Measurements from ENCODE around the gene PTGER3.
"Not testable (repeated sequence)": the region's sequence is repeated elsewhere in the genome, so short reads cannot be mapped to it uniquely, and the experiment has no call there.

The PTGER3 gene

DNA sequence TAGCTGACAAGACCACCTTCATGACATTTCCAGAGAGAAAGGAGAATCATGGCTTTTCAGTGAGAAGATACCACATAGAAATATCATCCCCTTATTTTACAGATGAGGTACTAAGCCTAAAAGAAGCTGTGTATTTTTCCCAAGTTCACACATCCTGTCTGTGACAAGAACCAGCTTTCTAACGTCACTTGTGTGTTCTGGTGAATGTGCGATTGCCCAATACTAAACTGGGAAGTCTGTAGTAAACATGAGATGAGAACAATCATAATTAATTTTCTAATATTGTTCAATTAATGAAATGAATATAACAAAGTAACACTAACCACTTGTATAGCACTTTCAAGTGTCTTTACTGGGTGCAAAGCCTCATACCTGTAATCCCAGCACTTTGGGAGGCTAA, 46.0 kb downstream of the PTGER3 start:
- no peak for DNase-seq

DNA sequence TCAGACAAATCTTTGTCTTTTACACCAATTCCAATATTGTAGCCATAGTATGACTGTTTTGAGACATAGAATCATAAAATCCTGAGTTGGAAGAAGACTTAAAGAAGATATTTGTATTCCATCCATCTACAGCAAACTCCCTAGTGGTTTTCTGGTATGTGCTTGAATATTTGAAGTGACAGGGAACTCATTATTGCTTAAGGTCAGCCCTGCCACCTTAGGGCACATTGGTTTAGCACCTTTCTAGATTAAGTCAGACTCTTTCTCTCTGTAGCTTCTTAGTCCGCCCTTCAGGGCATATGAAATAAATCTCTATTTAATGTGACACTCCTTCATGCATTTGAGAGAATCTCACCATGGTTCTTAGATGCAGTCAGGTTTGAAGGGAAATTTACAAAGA, 49.8 kb downstream of the PTGER3 start:
- no peak for DNase-seq

DNA sequence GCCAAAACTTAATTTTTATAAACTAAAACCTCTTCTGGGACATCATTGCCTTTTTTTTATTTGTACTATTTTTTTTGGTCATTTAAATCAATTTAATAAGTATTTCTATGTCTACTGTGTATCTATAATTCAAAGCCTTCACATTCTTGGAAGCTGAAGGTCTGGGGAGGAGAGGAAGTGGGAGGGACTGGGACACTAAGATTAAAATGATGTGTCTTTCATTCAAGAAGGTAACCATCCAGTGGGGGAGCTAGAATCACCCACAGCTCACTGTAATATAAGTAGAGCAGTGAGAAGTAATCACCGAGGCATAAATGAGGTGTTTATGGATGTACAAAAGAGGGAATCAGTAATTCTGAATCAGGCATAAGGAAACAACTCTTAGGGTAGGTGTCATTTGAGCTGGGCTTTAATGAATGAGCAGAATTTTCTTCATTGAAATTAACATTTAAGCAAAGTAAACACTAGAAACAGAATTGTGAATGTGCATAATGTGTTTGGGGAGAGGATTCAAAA, 52.8 kb downstream of the PTGER3 start:
- no peak for DNase-seq

DNA sequence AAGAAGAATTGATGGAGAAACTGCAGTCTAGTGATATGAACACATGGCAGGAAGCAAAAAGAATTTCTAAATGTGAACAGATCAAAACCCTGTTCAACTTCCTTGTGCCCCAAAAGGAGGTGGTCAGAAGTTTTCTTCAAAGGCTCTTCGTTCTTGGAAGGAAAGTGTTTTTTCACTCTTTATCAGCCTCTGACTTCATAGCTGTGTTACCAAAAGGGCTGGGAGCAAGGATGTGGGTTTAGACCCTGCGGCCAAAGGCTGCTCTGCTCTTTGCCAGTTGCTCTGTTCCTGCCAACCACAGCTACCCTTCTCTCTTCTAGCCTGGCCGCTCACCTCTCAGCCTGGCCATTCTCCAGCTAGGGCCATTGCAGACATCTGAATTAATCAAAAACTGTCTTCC, 53.8 kb downstream of the PTGER3 start:
- DNase-seq, result no peak

DNA sequence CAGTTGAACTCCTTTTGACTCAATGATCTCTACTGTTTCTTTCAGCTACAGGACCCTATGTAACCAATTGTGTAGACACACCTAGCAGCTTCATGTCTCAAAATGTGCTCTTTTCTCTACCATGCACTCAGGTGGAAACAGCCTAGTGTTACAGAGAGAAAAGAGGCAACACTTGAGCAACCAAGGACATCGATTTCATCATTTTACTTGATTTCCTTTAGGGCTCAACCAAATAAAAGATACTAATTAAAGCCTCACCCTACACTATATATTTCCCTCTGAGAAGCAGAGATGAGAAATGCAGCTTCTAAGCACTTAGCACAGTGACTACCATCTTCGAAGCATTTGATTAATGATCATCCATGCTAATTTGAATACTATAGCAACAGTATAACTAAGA, 55.1 kb downstream of the PTGER3 start:
- DNase-seq, result no peak

DNA sequence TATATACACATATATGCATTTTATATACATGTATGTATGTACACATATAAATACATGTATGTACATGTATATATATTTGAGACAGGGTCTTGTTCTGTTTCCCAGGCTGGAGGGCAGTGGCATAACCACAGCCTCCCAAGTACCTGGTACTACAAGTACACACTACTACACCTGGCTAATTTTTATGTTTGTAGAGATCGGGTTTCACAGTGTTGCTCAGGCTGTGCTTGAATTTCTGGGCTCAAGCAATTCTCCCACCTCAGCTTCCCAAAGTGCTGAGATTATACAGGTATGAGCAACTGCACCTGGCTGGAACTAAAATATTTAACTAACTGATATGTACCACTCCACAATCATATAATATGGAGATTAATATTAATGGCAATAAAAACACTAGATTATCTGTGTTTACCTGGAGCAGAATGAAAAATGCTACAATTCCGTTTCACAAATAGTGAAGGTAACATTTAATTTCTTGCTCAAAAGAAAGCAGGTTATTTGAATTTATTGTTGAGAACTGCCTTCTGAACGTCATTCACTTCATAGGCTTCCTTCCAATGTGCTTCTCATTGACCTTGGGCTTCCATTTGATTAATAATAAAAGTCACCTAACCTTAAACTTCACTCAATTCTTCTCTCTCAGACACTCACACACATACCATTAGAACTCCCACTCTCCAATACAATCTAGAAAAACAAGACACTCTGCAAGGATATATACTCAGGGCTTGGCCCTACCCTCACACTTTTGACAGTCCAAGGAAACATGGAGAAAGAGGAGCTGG, 57.0 kb downstream of the PTGER3 start:
- DNase-seq, result no peak

DNA sequence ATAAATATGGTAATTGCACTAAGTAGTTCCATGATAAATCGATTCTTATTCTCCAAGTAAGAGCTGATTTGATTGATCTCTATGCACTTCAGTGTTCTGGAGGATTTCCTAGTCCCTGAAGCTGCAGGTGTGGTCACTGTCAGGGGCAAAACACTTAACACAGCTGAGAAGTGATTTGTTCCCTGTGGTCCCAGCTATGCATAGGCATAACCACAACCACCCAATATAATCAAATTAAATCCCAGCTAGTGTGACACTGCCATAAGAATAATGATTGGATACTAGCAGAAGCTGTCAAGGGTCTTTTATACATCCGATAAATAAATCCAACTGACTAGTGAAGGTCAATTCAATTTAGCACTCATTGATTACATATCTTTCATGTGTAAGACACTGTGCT, 60.1 kb downstream of the PTGER3 start:
- no peak for DNase-seq

DNA sequence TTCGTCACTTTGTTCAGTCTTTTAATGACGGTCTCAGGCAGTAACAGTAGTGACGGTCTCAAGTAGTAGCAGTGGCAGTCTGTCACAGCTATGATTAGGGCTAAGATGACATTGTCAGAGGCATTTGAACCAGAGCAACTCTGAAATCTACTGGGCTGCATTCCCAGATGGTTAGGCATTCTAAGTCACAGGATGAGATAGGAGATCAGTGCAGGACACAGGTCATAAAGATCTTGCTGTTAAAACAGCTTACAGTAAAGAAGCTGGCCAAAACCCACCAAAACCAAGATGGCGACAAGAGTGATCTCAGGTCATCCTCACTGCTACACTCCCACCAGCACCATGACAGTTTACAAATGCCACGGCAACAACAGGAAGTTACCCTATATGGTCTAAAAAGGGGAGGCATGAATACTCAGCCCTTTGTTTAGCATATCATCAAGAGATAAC, 61.8 kb downstream of the PTGER3 start:
- not testable (repeated sequence) for DNase-seq

DNA sequence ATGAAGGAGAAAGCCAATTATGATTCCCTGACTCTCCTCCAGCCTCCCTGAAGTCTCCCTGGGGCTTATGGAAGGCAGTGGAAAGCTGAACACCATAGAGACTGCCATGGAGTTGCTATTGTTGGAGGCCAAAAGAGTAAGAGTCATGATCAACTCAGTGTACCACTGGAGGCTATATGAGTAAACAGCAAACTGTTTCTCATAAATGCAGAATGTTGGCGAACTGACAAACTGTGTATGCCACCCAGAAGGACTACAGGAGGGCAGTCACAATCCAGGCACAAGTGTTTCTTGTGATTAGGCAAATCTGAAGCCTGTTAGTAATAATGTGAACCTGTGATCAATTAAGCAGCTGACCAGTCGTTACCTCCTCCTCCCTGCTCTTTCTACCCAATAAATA, 62.3 kb downstream of the PTGER3 start:
- DNase-seq, result not testable (repeated sequence)

DNA sequence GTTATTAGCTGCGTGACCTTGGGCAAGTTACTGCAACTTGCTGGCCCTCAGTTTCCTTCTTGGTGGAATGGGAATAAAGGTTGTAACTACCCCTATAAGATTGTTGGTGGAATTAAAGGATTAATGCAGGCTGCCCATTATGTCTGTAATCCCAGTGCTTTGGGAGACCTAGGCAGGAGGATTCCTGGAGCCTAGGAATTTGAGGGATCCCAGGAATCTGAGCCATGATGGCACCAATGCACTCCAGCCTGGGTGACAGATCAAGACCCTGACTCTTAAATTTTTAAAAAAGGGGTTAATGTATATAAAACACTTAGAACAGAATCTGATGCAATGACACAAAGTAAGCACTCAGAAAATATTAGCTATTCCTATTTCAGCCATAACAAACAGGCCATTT, 67.3 kb downstream of the PTGER3 start:
- no peak for DNase-seq

DNA sequence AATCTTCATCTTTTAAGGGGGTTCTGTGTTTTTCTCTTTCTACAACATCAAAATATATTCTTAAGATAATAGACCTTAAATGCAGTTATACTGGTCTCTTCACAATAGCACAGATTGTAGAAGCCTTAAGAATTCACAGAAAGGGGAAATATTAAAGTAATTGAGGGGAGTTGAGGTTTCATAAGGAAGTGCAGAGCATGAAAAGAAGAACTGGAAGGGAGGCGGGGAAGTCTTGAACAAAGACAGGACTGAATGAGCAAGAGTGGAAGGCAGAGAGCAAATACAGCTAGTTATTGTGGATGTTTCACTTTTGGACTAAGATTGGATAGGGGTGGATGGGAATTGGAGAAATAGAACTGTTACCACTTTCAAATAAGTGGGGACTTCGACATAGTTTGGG, 67.7 kb downstream of the PTGER3 start:
- DNase-seq, result no peak

DNA sequence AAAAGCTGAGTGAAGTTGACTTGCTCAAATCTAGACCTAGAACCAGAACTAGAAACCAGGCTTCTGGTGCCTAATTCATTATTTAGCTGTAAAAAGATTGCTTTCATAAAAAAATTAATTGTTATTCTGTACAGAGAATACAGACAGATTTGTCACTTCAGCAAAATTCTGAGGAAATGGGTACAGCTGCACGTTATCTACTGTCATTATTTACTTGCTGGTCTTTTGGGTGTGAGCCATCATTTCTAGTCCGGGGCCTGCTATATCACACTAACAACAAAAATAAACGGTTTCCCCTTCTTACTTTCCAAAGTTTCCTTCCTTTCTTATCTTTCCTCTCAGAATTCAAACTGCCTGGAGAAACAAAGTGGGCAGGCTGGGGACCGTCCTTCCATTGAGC, 68.3 kb downstream of the PTGER3 start:
- no peak for DNase-seq

DNA sequence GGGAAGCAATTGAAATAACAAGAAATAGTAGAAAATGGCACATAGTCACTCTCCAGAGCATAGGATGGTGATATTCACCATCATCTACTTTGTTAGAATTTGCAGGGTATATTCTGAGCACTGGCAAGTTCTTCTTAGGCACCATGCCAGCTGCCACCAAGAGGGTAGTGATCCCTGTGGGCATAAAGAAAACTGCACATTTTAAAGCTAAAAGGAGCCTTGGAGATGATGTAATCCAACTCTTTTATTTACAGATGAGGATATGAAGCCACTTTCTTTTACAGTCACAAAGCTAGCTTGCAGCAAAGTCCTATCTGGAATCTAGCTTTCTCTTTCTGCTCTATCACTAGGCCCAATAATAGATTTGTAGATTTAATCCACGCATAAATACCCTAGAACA, 69.0 kb downstream of the PTGER3 start:
- no peak for DNase-seq

DNA sequence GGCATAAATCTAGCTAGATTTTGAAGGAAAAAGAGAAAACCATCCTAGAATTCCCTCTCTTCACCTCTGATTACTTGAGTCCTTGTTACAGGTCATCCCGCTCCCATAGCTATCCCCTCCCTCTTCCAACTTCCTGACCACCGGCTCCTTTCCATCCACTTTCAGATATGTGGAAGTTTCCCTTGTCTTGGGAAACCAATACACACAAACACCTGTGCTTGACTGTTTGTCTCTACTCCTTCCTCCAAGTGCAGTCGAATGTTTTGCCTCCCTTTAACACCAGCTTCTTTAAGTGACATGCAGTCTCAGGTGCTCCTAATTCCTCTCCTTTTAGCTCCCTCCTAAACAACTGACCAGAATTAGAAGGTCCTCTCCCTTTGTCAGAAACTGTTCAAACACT, 70.0 kb downstream of the PTGER3 start:
- DNase-seq, result no peak

DNA sequence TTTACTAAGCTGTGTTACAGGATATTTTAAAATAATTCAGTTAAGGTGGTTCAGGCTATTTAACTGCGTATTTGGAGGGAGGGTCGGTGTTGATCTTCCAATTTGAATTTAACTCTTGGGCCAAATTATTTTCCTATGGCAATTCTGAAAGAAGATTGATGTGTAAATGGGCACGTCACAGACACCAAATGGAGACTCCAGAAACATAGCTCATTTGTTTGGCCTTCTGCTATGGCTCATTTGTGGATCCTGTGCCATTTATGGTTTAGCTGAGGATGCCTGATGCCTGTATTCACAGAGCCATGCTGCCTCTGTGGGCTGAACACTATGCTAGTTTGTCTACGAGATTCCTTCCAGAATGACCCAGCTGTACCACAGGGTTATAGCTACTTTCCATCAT, 70.6 kb downstream of the PTGER3 start:
- DNase-seq, result no peak

DNA sequence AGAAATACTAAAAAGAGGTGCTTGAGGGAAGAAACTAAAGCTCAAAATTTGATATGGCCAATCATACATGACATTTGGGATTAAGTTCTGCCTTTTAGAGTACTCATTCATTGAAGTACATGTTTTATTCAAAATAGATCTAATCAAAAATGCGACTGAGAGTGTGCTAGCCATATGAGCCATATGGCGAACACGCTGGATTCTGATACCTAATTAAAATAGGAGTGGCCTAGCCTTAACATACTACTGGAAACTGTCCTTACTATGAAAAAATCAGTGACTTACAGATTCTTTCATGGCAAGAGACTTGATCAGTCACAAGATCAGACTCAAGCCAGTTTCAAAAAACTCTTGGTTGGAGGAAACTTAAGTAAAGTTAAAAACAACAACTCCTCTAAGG, 73.9 kb downstream of the PTGER3 start:
- no peak for DNase-seq

DNA sequence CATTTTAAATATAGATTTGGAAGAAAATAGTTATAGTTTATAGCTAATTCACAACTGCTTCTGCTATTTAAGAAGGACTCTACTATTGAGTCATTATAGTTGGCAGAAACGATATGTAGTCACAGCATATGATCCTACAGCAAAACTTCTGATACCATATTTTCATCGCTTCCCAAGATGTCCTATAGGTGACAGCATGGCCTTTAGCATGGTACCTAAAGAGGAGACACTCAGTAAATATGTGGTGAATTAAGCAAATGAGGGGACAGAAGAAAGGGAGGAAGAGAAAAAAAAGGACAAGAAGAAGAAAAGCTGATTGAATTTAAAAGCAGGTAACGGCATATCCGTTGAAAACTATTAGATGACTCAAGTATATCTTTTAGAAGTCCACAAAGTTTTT, 77.2 kb downstream of the PTGER3 start:
- no peak for DNase-seq

DNA sequence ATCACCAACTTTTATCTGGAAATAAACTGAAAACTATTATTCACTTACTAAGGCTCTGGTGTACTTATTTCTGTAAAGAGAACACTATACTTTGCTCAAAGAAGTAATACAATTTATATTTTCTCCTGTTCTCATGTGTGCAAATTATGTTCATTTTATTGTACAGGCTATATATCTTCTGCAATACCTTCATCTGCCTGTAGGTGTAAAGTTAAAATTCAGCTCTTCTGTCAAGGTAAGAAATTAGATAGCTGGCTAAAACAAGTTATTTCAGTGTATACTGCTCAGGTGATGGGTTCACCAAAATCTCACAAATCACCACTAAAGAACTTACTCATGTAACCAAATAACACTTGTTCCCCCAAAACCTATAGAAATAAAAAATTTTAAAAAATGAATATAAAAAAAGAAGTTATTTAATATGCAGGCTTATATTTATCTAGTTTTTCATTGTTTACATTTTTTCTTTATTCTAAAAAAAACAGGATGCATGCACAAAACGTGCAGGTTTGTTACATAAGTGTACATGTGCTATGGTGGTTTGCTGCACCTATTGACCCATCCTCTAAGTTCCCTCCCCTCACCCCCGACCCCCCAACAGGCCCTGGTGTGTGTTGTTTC, 81.5 kb downstream of the PTGER3 start:
- no peak for DNase-seq

DNA sequence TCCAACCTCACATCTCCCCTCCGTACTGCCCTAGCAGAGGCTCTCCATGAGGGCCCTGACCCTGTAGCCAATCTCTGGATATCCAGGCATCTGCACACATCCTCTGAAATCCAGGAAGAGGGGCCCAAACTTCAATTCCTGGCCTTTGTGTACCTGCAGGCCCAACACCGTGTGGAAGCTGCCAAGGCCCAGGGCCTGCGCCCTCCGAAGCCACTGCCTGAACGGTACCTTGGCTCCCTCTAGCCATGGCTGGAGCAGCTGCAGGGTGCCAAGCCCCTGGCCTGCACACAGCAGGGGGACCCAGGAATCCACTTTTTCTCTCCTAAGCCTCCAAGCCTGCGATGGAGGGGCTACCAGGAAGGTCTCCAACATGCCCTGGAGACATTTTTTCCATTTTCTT, 84.2 kb downstream of the PTGER3 start:
- DNase-seq, result no peak

DNA sequence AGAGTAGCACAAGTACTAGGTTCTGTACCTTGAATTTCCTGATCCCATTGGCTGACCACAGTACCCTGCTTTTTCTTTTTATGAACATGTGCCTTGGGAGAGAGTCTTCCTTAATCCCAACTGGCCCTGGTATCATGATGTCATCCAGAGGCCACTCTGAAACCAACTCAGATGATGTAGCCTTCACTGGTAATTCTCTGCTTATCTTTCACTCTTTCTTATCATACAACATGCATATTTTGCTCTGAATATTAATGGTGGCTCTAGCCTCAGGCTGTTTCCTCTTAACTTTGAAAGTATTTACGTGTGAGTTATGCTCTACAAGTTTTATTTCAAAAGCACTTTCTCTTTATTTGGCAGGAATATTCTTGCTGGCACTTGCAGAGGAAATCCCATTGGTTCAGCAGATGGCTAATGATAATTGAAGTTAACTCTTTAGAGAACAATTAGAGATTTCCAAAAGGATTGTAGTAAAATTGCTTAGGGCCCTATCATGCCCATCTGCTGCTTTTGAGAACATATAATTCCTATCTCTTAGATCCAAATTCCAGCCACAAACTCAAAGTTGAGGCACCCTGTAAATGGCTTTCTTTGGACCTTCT, 86.1 kb downstream of the PTGER3 start:
- DNase-seq, result no peak

DNA sequence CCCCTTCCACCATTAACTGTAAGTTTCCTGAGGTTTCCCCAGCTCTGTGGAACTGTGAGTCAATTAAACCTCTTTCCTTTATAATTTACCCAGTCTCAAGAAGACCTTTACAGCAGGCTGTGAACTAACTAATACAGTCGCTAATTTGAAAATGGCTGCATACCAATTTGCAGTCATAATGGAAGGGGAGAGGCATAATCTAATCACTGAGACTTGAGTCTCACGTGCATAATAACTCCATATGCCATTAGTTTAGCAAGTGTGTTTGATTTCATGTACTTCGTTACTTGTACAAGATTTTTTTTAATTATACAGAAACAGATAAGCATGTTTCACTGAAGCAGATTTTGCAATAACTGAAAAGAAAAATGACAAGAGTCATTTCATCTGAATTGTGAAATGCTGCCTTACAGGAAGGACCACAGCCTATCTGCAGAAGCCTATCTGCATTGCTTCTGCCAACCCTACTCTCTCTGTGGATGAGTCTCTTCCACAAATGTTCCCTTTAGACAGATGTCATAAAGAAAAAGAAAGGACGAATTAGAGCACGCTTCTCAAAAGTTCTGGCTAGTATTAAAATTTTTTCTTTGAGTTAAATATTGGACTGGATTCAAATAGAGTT, 99.1 kb downstream of the PTGER3 start:
- DNase-seq, result no peak

DNA sequence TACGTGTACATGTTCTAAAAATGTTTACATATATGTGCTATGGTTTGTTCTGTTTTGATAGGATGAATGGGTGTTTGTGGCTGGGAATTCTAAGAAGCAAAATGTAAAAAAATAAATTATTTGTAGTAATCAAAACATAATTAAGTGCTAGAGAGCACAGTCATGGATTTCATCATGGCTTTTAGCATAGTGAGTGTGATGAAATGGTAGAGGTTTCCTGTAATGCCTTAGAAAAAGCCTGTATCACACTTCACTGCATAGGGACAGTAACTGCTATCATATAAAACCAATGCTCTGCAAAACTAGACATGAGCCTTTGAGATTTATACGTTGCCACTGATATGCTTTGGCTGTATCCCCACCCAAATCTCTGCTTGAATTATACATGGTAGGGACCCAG, 99.8 kb downstream of the PTGER3 start:
- DNase-seq, result no peak

DNA sequence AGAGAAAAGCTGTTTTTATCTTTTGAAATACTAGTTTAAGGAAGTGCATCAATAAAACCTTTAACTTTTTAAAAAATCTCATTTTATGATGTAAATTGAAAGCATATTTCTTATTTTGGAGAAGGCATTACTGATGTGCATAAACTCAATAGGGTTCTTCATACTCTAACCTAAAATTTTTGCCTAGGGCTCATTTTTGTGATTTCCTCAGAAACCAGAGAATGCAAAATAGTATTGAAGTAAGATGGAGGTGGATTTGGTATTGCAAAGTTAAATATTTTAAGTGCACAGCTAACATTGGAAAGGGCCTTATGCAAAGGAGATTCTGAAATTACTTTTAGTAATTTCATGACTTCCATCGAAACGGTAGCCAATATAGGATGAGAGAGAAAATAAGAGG, 101.9 kb downstream of the PTGER3 start:
- no peak for DNase-seq

DNA sequence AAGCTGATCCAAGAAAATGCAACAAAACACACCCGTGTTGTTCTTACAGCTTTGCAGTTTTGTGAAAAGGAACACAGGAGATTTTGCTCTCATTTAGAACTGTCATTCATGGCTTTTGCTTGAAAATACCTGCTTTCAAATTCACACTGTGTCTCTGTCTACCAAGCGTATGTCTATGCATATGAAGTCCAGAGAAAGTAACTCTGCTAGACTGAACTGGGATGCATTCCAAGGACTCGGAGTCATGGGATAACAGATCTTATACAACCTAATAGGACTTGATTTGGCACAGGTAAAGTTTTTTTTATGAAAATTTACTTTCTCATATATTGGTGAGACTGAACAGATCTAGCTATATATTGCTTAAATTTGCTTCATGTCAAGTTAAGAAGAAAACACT, 102.4 kb downstream of the PTGER3 start:
- DNase-seq, result no peak
